ENCODE results near the gene CHDH. TPM values are rescaled to one million over a fixed set of nuclear protein-coding genes. Genes with fewer than 3 reads are reported as not detected.

The CHDH gene
- total RNA-seq, 4 donors from 2014 or later: 4.6 to 14.9 (median 9.5) TPM

DNA sequence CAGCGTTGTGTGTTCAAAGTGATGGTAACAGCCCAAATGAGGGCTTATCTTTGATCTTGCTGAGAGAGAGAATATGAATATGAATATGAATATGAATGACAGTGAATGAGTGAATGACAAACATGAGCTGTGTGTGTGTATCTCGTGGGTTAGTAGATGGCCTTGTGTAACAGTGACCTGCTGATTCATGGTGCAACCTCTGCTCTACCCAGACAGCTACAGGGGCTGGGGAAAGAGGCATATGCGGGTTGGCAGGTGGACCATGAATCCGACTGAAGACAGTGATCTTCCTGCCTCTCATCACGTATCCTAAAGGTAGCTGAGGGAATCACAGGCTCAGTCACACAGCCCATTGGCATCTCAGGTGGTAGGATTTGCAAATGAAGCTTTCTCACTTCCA is 58.2 kb downstream of the CHDH start:
- TF ChIP-seq, protein P1, sequence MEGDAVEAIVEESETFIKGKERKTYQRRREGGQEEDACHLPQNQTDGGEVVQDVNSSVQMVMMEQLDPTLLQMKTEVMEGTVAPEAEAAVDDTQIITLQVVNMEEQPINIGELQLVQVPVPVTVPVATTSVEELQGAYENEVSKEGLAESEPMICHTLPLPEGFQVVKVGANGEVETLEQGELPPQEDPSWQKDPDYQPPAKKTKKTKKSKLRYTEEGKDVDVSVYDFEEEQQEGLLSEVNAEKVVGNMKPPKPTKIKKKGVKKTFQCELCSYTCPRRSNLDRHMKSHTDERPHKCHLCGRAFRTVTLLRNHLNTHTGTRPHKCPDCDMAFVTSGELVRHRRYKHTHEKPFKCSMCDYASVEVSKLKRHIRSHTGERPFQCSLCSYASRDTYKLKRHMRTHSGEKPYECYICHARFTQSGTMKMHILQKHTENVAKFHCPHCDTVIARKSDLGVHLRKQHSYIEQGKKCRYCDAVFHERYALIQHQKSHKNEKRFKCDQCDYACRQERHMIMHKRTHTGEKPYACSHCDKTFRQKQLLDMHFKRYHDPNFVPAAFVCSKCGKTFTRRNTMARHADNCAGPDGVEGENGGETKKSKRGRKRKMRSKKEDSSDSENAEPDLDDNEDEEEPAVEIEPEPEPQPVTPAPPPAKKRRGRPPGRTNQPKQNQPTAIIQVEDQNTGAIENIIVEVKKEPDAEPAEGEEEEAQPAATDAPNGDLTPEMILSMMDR (IDR thresholded peaks at IDR 0.05): no peak
- TF ChIP-seq POLR2A (IDR thresholded peaks at IDR 0.05): no peak
- whole genome bisulfite sequencing, 2 donors: 72 to 80% methylated on average over 5 of the region's 5 CpGs
- no peak for DNase-seq (ENCODE audit: low spot score in 2 of 2)
- H3K4me3 ChIP-seq (ENCODE audit: low read depth, poor library complexity, severe bottlenecking): no peak overlapping the region
- intact Hi-C loops (cut with DNase I; ENCODE audit: low total_unique reads): no loop called here

DNA sequence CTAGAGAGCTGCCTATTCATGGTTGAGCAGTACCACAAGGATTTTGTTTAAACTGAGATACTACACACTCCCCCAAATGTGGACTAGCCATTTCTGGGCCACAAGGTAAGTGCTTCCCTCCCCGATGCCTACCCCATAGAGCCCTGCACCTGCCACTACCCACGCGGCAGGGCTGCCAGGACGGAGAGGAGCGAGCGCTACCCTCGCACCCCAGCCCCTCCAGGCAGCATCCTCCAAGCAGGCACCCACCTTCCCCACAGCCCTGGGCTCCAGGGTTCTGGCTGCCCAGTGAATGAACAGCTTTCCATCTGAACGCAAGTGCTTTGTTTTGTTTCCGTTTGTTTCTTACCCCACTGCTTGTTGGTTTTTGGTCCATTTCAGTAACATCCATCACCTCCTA is 59.2 kb downstream of the CHDH start:
- WGBS, 2 donors: 84 to 88% methylated on average over 9 of the region's 9 CpGs
- intact Hi-C loops (cut with DNase I; ENCODE audit: low total_unique reads): no loop called here
- DNase-seq (ENCODE audit: low spot score in 2 of 2): no peak
- H3K4me3 ChIP-seq (ENCODE audit: low read depth, poor library complexity, severe bottlenecking): no peak overlapping the region
- TF ChIP-seq, protein P1 (IDR thresholded peaks at IDR 0.05): no peak
- TF ChIP-seq POLR2A (IDR thresholded peaks at IDR 0.05): no peak

DNA sequence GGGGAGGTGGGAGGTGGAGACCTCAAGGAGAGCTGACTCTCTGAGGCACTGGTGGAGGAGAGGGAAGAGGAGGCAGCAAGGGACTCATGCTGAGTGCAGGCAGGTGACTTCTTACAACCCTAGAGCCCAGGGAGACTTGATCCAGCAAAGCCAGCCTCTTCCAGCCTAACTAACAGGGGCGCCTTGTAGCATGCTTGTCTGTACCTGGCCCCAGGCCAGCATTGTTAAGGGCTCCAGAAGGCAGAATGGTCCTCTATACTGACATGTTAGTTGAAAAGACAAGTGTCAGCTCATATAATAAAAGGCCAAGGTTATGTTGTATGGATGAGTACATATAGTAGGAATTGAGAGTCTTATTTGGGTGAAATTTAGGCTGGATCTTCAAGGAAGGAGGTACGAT is 65.4 kb downstream of the CHDH start:
- no peak for DNase-seq (ENCODE audit: low spot score in 2 of 2)
- 86% methylated on average over 2 of the region's 2 CpGs for WGBS, 2 donors
- H3K4me3 ChIP-seq (ENCODE audit: low read depth, poor library complexity, severe bottlenecking): no peak overlapping the region
- intact Hi-C loops (cut with DNase I; ENCODE audit: low total_unique reads): no loop called here
- TF ChIP-seq POLR2A (IDR thresholded peaks at IDR 0.05): no peak
- TF ChIP-seq, protein P1 (IDR thresholded peaks at IDR 0.05): no peak

DNA sequence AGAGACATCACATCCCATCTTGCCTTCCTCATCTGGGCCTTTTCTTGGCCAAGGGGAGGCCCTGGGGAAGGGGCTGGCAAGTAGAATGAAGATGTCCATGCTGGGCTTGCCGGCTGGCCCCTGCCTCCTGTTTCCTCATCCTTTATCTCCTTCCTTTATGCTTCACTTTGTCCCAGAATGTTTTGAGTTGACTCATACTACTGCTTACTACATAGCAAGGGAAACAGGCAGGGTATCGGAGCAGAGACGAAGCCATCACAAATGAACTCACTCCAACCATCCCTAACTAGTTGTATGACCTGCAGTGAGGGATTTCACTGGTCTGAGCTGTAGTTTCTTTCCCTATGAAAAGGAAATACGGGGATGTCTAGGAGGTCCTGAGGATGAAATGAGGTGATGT is 66.0 kb downstream of the CHDH start:
- TF ChIP-seq POLR2A (IDR thresholded peaks at IDR 0.05): no peak
- TF ChIP-seq, protein P1 (IDR thresholded peaks at IDR 0.05): no peak
- intact Hi-C loops (cut with DNase I; ENCODE audit: low total_unique reads): no loop called here
- DNase-seq (ENCODE audit: low spot score in 2 of 2): no peak

DNA sequence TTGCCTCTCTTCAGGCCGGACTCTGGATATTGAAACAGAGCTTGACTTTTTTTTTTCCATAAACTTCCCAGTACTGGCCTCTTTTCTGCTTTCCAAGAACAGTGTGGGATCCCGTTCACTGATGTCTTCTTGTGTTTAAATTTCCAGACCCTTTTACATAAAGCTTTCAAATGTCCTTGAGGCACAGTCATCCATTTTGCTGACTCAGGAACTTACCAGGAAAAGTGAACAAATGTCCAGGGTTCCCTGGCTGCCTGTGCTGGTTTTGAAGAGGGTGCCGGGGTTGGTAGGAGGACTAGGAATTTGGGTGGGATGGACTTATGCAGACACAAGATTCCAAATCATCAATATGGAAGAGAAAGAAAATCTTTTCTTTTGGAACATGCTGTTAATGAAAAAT is 68.1 kb downstream of the CHDH start:
- WGBS, 2 donors: 88 to 94% methylated on average over 3 of the region's 3 CpGs
- no peak overlapping the region for H3K4me3 ChIP-seq (ENCODE audit: low read depth, poor library complexity, severe bottlenecking)
- no peak for DNase-seq (ENCODE audit: low spot score in 2 of 2)
- intact Hi-C loops (cut with DNase I; ENCODE audit: low total_unique reads): no loop called here
- TF ChIP-seq, protein P1 (IDR thresholded peaks at IDR 0.05): no peak
- no peak for TF ChIP-seq POLR2A (IDR thresholded peaks at IDR 0.05)

More for the DNA sequence above, 66.0 kb downstream of the CHDH start:
- H3K4me3 ChIP-seq (ENCODE audit: low read depth, poor library complexity, severe bottlenecking): no peak overlapping the region
- 81 to 96% methylated on average over 4 of the region's 4 CpGs for whole genome bisulfite sequencing, 2 donors

DNA sequence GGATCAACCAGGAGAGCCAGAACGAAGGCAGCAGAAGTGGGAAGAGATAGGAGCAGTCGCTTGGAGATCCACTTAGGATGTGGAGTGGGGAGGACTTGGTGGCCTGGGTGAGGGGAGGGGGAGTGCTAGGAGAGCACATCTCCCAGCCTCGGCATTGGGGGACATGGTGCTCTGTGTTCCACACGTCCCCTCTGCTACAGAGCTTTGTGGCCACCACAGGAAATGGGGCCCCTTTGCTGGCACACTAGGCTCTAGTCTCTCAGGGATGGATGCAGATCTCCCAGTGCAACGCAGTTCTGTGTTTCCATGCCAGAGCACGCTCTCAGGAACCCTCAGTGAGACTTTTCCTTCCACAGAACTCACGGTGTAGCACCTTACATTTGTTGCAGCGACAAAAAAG is 68.8 kb downstream of the CHDH start:
- DNase-seq (ENCODE audit: low spot score in 2 of 2): no peak
- TF ChIP-seq, protein P1 (IDR thresholded peaks at IDR 0.05): no peak
- no peak for TF ChIP-seq POLR2A (IDR thresholded peaks at IDR 0.05)
- no peak overlapping the region for H3K4me3 ChIP-seq (ENCODE audit: low read depth, poor library complexity, severe bottlenecking)
- WGBS, 2 donors: 89 to 95% methylated on average over 8 of the region's 8 CpGs
- intact Hi-C loops (cut with DNase I; ENCODE audit: low total_unique reads): no loop called here
